Prostate gland (tissue), 2 donors: ENCODE results near the gene BCAS3. TPM values are rescaled to one million over a fixed set of nuclear protein-coding genes. Genes with fewer than 3 reads are reported as not detected.
"Not testable (repeated sequence)": the region's sequence is repeated elsewhere in the genome, so short reads cannot be mapped to it uniquely, and the experiment has no call there.

Experiments used
- DNase-seq: peaks from one replicate; pipeline ENCODE4 v3.0.0-alpha.2; 2019; ENCODE audit warnings: low spot score
- H3K27ac ChIP-seq, 2 donors: fragments of 200-600 bp; sonication (generic); 2 replicates each; pipeline ENCODE4 v1.5.1; 2017 to 2019
- H3K27me3 ChIP-seq: fragments of 200-600 bp; sonication (generic); replicated peaks from 2 replicates; pipeline ENCODE4 v1.5.1; 2019; ENCODE audit not compliant: insufficient read depth
- H3K36me3 ChIP-seq, 2 donors: fragments of 200-600 bp; sonication (generic); 1 replicate in 1 of 2; 2 replicates in 1 of 2; pipeline versions ENCODE4 v1.5.1 to v1.8.1; 2017 to 2019
- H3K4me1 ChIP-seq: fragments of 200-600 bp; sonication (generic); replicated peaks from 2 replicates; pipeline ENCODE4 v1.5.1; 2019
- H3K4me3 ChIP-seq, 2 donors: fragments of 200-600 bp; sonication (generic); 2 replicates each; pipeline ENCODE4 v1.5.1; 2017 to 2019
- H3K9me3 ChIP-seq: fragments of 200-600 bp; sonication (generic); 2 replicates; pipeline ENCODE4 v1.5.1; 2017
- POLR2A ChIP-seq: fragments of 450-650 bp; IDR thresholded peaks from one replicate; pipeline ENCODE4 v1.6.1; 2016; ENCODE audit warnings: antibody characterized with exemption, mild to moderate bottlenecking
- POLR2AphosphoS5 ChIP-seq: sonication (generic); formaldehyde crosslinking; IDR thresholded peaks from one replicate; pipeline ENCODE4 v1.6.1; 2017; ENCODE audit warnings: antibody characterized with exemption
- WGBS: methylation state at CpG from one replicate; pipeline ENCODE4 v1.1.5; 2018; 5-methylcytosine and 5-hydroxymethylcytosine counted together
- intact Hi-C: fragments of 100-400 bp; cut with DNase I; formaldehyde crosslinking; loops from one replicate; pipeline ENCODE4 v1.14.2; 2022
- total RNA-seq, 2 donors: library from RNA; depleted of rRNA; stranded (reverse); fragments of >200 nt; gene quantifications; one replicate each; pipeline ENCODE4 v1.1.0, GENCODE V29; 2016
- TF ChIP-seq, protein P1 (sequence below), 4 experiments: fragments of 200-600 bp in 2 of 4; fragments of 450-650 bp in 2 of 4; sonication (generic) in 2 of 4; IDR thresholded peaks; 1 replicate in 3 of 4; 2 replicates in 1 of 4; pipeline ENCODE4 v1.5.1; 2016 to 2019; ENCODE audit warnings: antibody characterized with exemption in 4 of 4, mild to moderate bottlenecking in 2 of 4, moderate library complexity in 2 of 4

BCAS3 gene
- total RNA-seq, 2 donors from 2014 or later: 57.8 to 93.9 TPM

DNA sequence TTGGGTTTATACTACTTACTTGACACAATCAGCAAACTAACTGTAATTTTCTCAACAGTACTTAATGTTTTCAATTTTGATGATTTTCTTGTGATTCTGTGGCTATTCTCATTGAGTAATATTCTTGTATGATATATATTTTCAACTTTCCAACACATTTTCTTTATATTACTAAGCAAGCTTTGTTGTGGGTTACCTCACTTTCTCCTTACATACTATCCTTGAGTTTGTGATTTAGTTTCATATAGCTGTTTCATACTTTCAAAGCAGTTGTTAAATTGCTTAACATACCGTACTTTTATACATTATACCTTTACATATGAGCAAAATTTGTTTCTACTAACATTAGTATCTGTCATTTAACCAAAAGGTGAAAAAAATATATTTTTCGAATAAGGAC is 197.1 kb downstream of the BCAS3 start:
- Histone ChIP-seq H3K4me3 (no peak overlapping the region), H3K4me1 (no peaks in the 10 kb centered on the region), H3K9me3 (no peaks in the 10 kb centered on the region), H3K27me3 (no peaks in the 10 kb centered on the region), H3K36me3 (no peaks in the 10 kb centered on the region), H3K27ac (no peak overlapping the region)
- TF ChIP-seq POLR2A (no peak), POLR2AphosphoS5 (no peak)
- TF ChIP-seq, protein P1, sequence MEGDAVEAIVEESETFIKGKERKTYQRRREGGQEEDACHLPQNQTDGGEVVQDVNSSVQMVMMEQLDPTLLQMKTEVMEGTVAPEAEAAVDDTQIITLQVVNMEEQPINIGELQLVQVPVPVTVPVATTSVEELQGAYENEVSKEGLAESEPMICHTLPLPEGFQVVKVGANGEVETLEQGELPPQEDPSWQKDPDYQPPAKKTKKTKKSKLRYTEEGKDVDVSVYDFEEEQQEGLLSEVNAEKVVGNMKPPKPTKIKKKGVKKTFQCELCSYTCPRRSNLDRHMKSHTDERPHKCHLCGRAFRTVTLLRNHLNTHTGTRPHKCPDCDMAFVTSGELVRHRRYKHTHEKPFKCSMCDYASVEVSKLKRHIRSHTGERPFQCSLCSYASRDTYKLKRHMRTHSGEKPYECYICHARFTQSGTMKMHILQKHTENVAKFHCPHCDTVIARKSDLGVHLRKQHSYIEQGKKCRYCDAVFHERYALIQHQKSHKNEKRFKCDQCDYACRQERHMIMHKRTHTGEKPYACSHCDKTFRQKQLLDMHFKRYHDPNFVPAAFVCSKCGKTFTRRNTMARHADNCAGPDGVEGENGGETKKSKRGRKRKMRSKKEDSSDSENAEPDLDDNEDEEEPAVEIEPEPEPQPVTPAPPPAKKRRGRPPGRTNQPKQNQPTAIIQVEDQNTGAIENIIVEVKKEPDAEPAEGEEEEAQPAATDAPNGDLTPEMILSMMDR (IDR thresholded peaks at IDR 0.05): no peak
- WGBS: 96% methylated on average over 2 of the region's 2 CpGs
- DNase-seq: no peak
- intact Hi-C loops: no loop called here

DNA sequence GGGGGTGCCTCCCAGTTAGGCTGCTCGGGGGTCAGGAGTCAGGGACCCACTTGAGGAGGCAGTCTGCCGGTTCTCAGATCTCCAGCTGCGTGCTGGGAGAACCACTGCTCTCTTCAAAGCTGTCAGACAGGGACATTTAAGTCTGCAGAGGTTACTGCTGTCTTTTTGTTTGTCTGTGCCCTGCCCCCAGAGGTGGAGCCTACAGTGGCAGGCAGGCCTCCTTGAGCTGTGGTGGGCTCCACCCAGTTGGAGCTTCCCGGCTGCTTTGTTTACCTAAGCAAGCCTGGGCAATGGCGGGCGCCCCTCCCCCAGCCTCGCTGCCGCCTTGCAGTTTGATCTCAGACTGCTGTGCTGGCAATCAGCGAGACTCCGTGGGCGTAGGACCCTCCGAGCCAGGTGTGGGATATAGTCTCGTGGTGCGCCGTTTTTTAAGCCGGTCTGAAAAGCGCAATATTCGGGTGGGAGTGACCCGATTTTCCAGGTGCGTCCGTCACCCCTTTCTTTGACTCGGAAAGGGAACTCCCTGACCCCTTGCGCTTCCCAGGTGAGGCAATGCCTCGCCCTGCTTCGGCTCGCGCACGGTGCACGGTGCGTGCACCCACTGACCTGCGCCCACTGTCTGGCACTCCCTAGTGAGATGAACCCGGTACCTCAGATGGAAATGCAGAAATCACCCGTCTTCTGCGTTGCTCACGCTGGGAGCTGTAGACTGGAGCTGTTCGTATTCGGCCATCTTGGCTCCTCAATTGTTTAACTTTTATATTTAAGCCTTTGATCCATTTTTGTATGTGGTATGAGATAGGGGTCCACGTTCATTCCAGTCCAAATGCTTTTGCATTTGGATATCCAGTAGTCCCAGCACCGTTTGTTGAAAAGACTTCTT is 209.3 kb downstream of the BCAS3 start:
- peak overlapping the region; percentile 12 to 58 for H3K27ac ChIP-seq
- H3K27me3 ChIP-seq, H3K36me3 ChIP-seq, H3K9me3 ChIP-seq, intact Hi-C loops, H3K4me1 ChIP-seq, DNase-seq: not testable (repeated sequence)
- peak overlapping the region; percentile 18 to 28 for H3K4me3 ChIP-seq
- 66% methylated on average over 19 of the region's 39 CpGs for WGBS

DNA sequence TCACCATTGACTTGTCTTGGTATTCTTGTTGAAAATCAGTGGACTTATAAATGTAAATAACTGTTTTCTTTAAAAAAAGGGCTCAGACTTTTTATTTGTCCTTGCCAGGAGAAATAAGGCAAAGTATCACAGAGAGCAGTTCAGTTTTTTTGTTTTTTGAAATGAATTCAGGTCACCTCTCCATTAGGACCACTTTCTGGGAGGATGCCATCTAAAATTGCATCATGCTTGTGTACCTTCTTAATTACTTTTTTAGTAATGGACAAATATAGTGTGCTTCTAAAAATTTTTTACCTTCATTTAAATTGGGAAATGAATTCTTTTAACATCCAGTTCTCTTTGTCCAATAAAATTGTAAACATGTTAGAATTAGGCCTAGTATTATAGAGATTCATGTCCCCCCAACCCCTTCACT is 210.0 kb downstream of the BCAS3 start:
- Histone ChIP-seq H3K4me3 (peak overlapping the region; percentile 18 to 28), H3K4me1 (no peaks in the 10 kb centered on the region), H3K9me3 (no peaks in the 10 kb centered on the region), H3K27ac (peak overlapping the region; percentile 12 to 58), H3K27me3 (no peaks in the 10 kb centered on the region), H3K36me3 (no peaks in the 10 kb centered on the region)
- TF ChIP-seq POLR2A (no peak), POLR2AphosphoS5 (no peak)
- TF ChIP-seq, protein P1 (IDR thresholded peaks at IDR 0.05): no peak
- DNase-seq: no peak
- intact Hi-C loops: no loop called here

DNA sequence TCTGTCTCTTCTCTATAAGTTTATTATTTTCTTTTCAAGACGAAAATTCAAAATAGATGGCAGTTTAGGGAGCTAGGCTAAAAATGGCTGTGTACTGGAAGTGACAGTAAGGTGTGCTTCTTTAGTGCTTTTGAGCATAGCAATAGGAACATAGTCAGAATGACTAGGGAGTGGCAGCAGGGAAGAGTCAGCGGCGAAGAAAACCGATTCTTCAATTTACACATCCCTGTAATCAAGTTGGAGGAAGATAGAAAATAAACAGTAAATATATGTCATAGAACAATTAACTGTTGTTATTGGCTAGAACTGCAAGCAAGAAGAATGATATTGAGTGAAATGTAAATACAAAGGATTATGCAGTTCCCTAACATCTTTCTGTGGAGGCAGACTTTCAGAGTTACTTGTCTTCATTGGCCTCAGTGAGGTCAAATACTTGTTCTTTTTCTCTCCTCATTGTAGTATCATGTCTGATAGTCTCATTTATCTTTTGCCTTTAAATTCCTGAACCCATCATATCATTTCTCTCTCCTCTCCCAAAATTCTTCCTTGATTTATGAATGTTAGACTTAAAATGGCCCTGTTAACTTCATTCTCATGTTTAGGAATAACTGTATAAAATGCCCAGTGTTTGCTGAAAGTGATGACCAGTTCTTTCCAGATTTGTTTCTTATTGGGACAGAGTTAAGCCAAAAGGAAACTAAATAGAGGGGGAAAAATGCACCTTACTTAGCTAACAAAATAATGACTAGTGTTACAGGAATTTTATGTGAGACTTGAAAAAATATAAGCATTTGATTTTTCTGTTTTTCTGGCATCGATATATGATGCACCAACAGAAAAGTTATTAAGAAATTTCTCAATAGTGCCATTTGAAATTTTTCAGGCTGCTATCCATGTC is 211.4 kb downstream of the BCAS3 start:
- DNase-seq: no peak
- H3K27me3 ChIP-seq: no peaks in the 10 kb centered on the region
- no peak overlapping the region for H3K4me3 ChIP-seq
- no peaks in the 10 kb centered on the region for H3K4me1 ChIP-seq
- intact Hi-C loops: no loop called here
- H3K9me3 ChIP-seq: no peaks in the 10 kb centered on the region
- WGBS: 60% methylated on average over 5 of the region's 5 CpGs
- peak overlapping the region in 1 of 2 donors; percentile 17 for H3K27ac ChIP-seq
- no peaks in the 10 kb centered on the region for H3K36me3 ChIP-seq
- peak; percentile 51 for TF ChIP-seq POLR2AphosphoS5
- TF ChIP-seq, protein P1 (IDR thresholded peaks at IDR 0.05): no peak
- TF ChIP-seq POLR2A: no peak

DNA sequence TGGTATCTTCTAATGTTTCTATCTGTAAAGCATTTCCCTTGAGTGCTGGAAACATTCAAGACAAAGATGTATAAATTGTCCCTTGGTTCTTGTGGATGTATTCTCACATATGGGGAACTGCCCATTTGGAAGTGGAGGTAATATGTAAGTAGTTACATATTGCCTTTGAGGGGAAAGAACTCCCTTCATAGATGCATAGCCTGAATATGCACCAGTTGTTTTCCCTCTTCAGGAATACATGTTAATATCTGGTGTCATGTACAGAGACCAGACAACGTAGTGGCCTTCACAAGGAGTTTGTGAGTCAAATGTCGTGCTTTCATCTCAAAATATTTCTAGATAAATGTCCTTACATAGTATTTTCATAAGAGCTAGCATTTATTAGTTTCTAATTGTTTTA is 213.5 kb downstream of the BCAS3 start:
- Histone ChIP-seq H3K9me3 (no peaks in the 10 kb centered on the region), H3K4me3 (no peak overlapping the region), H3K36me3 (no peaks in the 10 kb centered on the region), H3K27me3 (no peaks in the 10 kb centered on the region), H3K4me1 (no peaks in the 10 kb centered on the region), H3K27ac (no peak overlapping the region)
- intact Hi-C loops: no loop called here
- WGBS: 97% methylated on average over 2 of the region's 2 CpGs
- no peak for DNase-seq
- TF ChIP-seq POLR2A (no peak), POLR2AphosphoS5 (no peak)
- TF ChIP-seq, protein P1 (IDR thresholded peaks at IDR 0.05): no peak
